ENCODE results near the gene CPA1.

DNA sequence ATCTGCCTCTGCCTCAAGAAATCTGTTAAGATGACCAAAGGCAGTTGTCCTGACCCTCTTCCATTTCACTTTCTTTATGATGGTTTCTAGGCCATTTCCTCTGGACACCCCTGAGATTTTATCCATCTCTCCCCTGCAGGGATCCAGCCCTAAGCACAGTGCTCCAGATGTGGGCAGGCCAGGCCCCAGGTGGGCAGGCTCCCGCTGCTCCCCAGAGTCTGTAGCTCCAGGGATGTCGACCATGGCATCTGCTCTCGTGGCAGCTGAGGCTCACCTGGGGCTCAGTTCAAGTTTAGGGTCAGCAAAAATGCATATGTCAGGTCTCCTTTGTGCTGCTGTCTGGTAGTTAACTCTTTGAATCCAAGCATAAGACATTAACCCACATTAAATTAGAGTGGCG is 48.7 kb downstream of the CPA1 start:
- TF ChIP-seq ATF2 (CRISPR knock-in tag; IDR thresholded peaks at IDR 0.05; ENCODE audit: borderline replicate concordance, low read depth) (no peak), CREB1 (CRISPR knock-in tag; IDR thresholded peaks at IDR 0.05) (no peak)

All from WTC11 (cell line).